WI38 (cell line): ENCODE results near the gene SYT13.

Experiments used
- H3K4me3 ChIP-seq: 2 replicates; pipeline ENCODE4 v1.5.1; 2011; ENCODE audit warnings: low read depth, mild to moderate bottlenecking, control low read depth, low read length
- CTCF ChIP-seq: IDR thresholded peaks from 2 replicates; pipeline ENCODE4 v1.5.1; 2012; ENCODE audit warnings: low read depth, mild to moderate bottlenecking, control low read depth, low read length

Gene SYT13

GRCh38 chr11:45331839-45332238 is 45.7 kb upstream of the SYT13 start:
- TF ChIP-seq CTCF: no peak

DNA sequence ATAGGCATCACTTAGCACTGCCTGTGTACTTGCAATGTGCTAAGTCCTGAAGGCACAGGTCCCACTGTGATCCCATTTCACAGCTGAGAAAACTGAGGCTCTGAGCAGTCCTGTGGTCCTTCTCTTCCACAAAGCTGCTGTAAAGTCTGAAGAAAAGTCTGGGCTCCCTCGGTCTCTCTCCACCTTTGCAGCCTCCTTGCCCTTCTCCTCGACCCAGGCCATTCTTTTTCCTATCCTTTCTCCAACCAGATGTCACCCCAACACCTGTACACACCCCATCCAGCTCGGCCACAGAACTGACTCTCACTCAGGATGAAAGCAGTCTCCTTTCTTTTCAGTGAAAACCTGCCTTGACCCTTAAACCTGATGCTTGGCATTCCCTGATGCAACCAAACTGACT is 42.6 kb upstream of the SYT13 start:
- TF ChIP-seq CTCF: no peak
- H3K4me3 ChIP-seq: no peak overlapping the region

More at GRCh38 chr11:45331839-45332238, 45.7 kb upstream of the SYT13 start:
- no peak overlapping the region for H3K4me3 ChIP-seq

DNA sequence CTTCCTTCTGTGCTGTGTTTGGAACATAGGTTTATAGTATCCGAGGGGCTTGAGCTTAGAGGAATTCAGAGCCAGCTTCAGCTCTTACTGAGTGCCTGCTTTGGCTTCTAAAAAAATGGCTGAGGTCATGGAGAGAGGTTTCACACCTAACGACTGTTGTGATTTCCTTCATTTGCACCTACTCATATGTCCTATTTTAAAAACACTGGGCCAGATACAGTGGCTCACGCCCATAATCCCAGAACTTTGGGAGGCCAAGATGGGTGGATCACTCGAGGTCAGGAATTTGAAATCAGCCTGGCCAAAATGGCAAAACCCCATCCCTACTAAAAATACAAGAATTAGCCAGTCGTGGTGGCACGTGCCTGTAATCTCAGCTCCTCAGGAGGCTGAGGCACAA is 38.3 kb upstream of the SYT13 start:
- H3K4me3 ChIP-seq: no peak overlapping the region
- no peak for TF ChIP-seq CTCF

GRCh38 chr11:45323601-45324249 is 37.6 kb upstream of the SYT13 start:
- TF ChIP-seq CTCF: no peak
- H3K4me3 ChIP-seq: no peak overlapping the region

- TF ChIP-seq CTCF: no peak
- H3K4me3 ChIP-seq: no peak overlapping the region
Measured at GRCh38 chr11:45322891-45323600, 36.9 kb upstream of the SYT13 start.

GRCh38 chr11:45322111-45322705 is 36.1 kb upstream of the SYT13 start:
- no peak overlapping the region for H3K4me3 ChIP-seq
- no peak for TF ChIP-seq CTCF

DNA sequence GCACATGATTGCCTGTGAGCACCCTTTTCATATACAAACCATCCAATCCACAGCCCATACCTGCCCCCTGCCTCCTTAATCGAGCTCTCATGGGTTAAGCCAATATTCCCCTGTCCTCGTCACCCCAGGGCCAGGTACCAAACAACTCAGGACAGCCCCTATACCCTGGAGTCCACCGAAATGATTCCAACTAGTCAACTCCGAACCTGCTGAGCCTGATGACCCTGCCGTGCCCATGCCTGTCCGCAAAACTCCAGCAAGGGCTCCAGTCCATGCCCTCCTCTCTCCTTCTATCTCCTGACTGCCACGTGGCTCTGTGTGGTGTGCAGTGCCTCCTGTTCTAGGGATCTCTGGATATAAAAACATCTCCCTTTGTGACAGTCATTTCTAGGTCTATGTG is 35.5 kb upstream of the SYT13 start:
- TF ChIP-seq CTCF: no peak
- no peak overlapping the region for H3K4me3 ChIP-seq
